ENCODE results near the gene C1orf167. TPM values are rescaled to one million over a fixed set of nuclear protein-coding genes. Genes with fewer than 3 reads are reported as not detected.

The C1orf167 gene
- total RNA-seq, 1 experiment from 2014 or later: not detected

DNA sequence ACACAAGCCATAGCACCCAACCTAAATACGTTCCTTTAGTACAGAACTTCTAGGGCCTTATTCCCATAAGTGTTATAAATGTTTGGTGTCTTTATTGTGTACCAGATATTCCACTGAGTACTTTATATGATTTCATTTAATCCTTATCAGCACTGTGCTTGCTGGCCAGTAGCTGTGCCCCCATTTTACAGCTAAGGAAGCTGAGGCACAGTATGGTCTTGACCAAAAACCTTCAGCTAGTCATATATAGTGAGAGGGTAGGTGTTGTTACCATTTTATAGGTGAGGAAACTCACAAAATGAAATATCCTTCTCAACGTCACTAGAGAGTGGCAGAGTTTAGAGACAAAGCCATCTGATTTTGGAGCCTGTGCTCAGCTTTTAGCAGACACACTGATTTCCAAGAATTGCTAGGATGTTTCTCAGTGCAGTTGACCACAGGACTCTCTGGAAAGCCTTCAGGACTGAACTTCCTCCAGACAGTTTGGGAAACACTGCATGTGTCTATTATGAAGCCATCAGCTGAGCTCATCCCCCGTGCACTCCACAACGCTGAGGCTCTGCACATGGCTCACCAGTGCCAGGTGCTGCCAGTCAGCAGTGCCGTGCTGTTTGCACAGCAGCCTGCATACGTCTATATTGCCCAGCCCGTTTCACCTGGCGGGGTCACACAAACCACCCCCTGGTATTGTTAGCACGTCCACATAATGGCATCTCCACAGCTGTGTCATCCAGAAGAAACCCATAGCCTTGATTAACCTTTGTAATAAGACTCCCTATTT, 70.1 kb downstream of the C1orf167 start:
- no peak for TF ChIP-seq CTCF (IDR thresholded peaks at IDR 0.05; ENCODE audit: unreplicated experiment)
- no peak for DNase-seq (ENCODE audit: unreplicated experiment)
- ChIA-PET CTCF (interaction anchor here (0.5 to 0.9 kb wide), 3 partner anchors 61 to 173 kb away, joined by 3 read pairs; no protein-coding TSS in a partner anchor), POLR2A (interaction anchor here (0.5 to 1.8 kb wide), 4 partner anchors 25 to 247 kb away, joined by 3 to 5 read pairs (median 4); no protein-coding TSS in a partner anchor)
- no peak overlapping the region for H3K27ac Mint-ChIP-seq (ENCODE audit: low read depth, unreplicated experiment)
- BruUV-seq (replicated peaks): no TSS peak
- no peak overlapping the region for H3K4me3 Mint-ChIP-seq (ENCODE audit: unreplicated experiment)
- H3K27me3 Mint-ChIP-seq (ENCODE audit: insufficient read depth, unreplicated experiment): no peaks in the 10 kb centered on the region
- H3K9me3 Mint-ChIP-seq (ENCODE audit: unreplicated experiment): no peaks in the 10 kb centered on the region
- intact Hi-C loops (cut with micrococcal nuclease): no loop called here
- H3K36me3 Mint-ChIP-seq (ENCODE audit: insufficient read depth, unreplicated experiment): peaks cover 70% of the 10 kb centered on the region
- H3K4me1 Mint-ChIP-seq (ENCODE audit: insufficient read depth, unreplicated experiment): no peaks in the 10 kb centered on the region

GRCh38 chr1:11833497-11833896, 71.5 kb downstream of the C1orf167 start:
- Mint-ChIP-seq H3K9me3 (ENCODE audit: unreplicated experiment) (no peaks in the 10 kb centered on the region), H3K4me1 (ENCODE audit: insufficient read depth, unreplicated experiment) (no peaks in the 10 kb centered on the region), H3K4me3 (ENCODE audit: unreplicated experiment) (no peak overlapping the region), H3K36me3 (ENCODE audit: insufficient read depth, unreplicated experiment) (peaks cover 68% of the 10 kb centered on the region), H3K27me3 (ENCODE audit: insufficient read depth, unreplicated experiment) (no peaks in the 10 kb centered on the region), H3K27ac (ENCODE audit: low read depth, unreplicated experiment) (no peak overlapping the region)
- no peak for TF ChIP-seq CTCF (IDR thresholded peaks at IDR 0.05; ENCODE audit: unreplicated experiment)
- CTCF ChIA-PET: no interaction called here
- POLR2A ChIA-PET: no interaction called here
- intact Hi-C loops (cut with micrococcal nuclease): no loop called here
- no peak for DNase-seq (ENCODE audit: unreplicated experiment)
- BruUV-seq (replicated peaks): no TSS peak

- Mint-ChIP-seq H3K36me3 (ENCODE audit: insufficient read depth, unreplicated experiment) (peaks cover 68% of the 10 kb centered on the region), H3K27ac (ENCODE audit: low read depth, unreplicated experiment) (no peak overlapping the region), H3K9me3 (ENCODE audit: unreplicated experiment) (no peaks in the 10 kb centered on the region), H3K27me3 (ENCODE audit: insufficient read depth, unreplicated experiment) (no peaks in the 10 kb centered on the region), H3K4me3 (ENCODE audit: unreplicated experiment) (no peak overlapping the region), H3K4me1 (ENCODE audit: insufficient read depth, unreplicated experiment) (no peaks in the 10 kb centered on the region)
- intact Hi-C loops (cut with micrococcal nuclease): no loop called here
- no peak for TF ChIP-seq CTCF (IDR thresholded peaks at IDR 0.05; ENCODE audit: unreplicated experiment)
- no peak for DNase-seq (ENCODE audit: unreplicated experiment)
- POLR2A ChIA-PET: no interaction called here
- BruUV-seq (replicated peaks): no TSS peak
- CTCF ChIA-PET: no interaction called here
Measured at GRCh38 chr1:11833900-11834299, 71.9 kb downstream of the C1orf167 start.

- H3K27ac Mint-ChIP-seq (ENCODE audit: low read depth, unreplicated experiment): no peak overlapping the region
- H3K27me3 Mint-ChIP-seq (ENCODE audit: insufficient read depth, unreplicated experiment): no peaks in the 10 kb centered on the region
- DNase-seq (ENCODE audit: unreplicated experiment): no peak
- no peak for TF ChIP-seq CTCF (IDR thresholded peaks at IDR 0.05; ENCODE audit: unreplicated experiment)
- ChIA-PET POLR2A (interaction anchor here (6.1 kb wide), 1 partner anchor 73 kb away, joined by 56 read pairs; no protein-coding TSS in a partner anchor), CTCF (interaction anchor here (0.6 to 1.2 kb wide), 5 partner anchors 14 to 334 kb away, joined by 3 to 5 read pairs (median 4); no protein-coding TSS in a partner anchor)
- BruUV-seq (replicated peaks): no TSS peak
- H3K4me3 Mint-ChIP-seq (ENCODE audit: unreplicated experiment): no peak overlapping the region
- intact Hi-C loops (cut with micrococcal nuclease): no loop called here
- H3K9me3 Mint-ChIP-seq (ENCODE audit: unreplicated experiment): no peaks in the 10 kb centered on the region
- no peaks in the 10 kb centered on the region for H3K4me1 Mint-ChIP-seq (ENCODE audit: insufficient read depth, unreplicated experiment)
- peaks cover 71% of the 10 kb centered on the region for H3K36me3 Mint-ChIP-seq (ENCODE audit: insufficient read depth, unreplicated experiment)
Measured at GRCh38 chr1:11835441-11836225, 73.6 kb downstream of the C1orf167 start.

Measured in MCF 10A (cell line).